DND-41 (cell line): ENCODE data around the gene ANKRD28.

Experiments
- ATAC-seq: fragments of 200-7000 bp; cut with Tn5 transposase; 3 replicates; pipeline ENCODE4 v1.9.1; 2021; ENCODE audit warnings: low read depth; ENCODE audit not compliant: insufficient read depth
- DNase-seq: peaks from one replicate; pipeline ENCODE4 v3.0.0-alpha.2; 2020
- H2AFZ ChIP-seq: 2 replicates; pipeline ENCODE4 v1.6.0; 2012; ENCODE audit warnings: low read depth, low read length
- H3K27ac ChIP-seq: 2 replicates; pipeline ENCODE4 v1.5.1; 2012; ENCODE audit warnings: low read length, inconsistent platforms
- H3K27me3 ChIP-seq: fragments of 200-600 bp; sonication (generic); 2 replicates; pipeline ENCODE4 v1.6.0; 2012; ENCODE audit warnings: low read length, mild to moderate bottlenecking, inconsistent platforms; ENCODE audit not compliant: insufficient read depth, poor library complexity
- H3K36me3 ChIP-seq: 2 replicates; pipeline ENCODE4 v1.5.1; 2012; ENCODE audit warnings: low read length, inconsistent platforms; ENCODE audit not compliant: insufficient read depth
- H3K4me1 ChIP-seq: 2 replicates; pipeline ENCODE4 v1.5.1; 2012; ENCODE audit warnings: mild to moderate bottlenecking, low read length; ENCODE audit not compliant: insufficient read depth
- H3K4me2 ChIP-seq: 2 replicates; pipeline ENCODE4 v1.6.0; 2012; ENCODE audit warnings: mild to moderate bottlenecking, moderate library complexity, low read length, inconsistent platforms; ENCODE audit not compliant: insufficient read depth
- H3K4me3 ChIP-seq, 2 experiments: fragments of 200-600 bp in 1 of 2; shearing (Covaris generic) in 1 of 2; 2 replicates each; pipeline ENCODE4 v1.5.1; 2012 to 2016; ENCODE audit warnings: inconsistent platforms in 2 of 2, low read length in 2 of 2, mild to moderate bottlenecking in 2 of 2, low read depth in 1 of 2, moderate library complexity in 1 of 2
- H3K79me2 ChIP-seq: 2 replicates; pipeline ENCODE4 v1.6.0; 2012; ENCODE audit warnings: low read length, inconsistent platforms; ENCODE audit not compliant: insufficient read depth
- H3K9ac ChIP-seq: 2 replicates; pipeline ENCODE4 v1.6.0; 2012; ENCODE audit warnings: low read depth, mild to moderate bottlenecking, inconsistent platforms, low read length, moderate library complexity
- H3K9me3 ChIP-seq: 2 replicates; pipeline ENCODE4 v1.5.1; 2012; ENCODE audit warnings: low read length, moderate library complexity, mild to moderate bottlenecking, inconsistent platforms; ENCODE audit not compliant: insufficient read depth, severe bottlenecking
- H4K20me1 ChIP-seq: 2 replicates; pipeline ENCODE4 v1.6.0; 2012; ENCODE audit warnings: low read length; ENCODE audit not compliant: insufficient read depth
- EZH2 ChIP-seq: IDR thresholded peaks from 3 replicates; pipeline ENCODE4 v1.6.1; 2012; ENCODE audit warnings: borderline replicate concordance, low read depth, mild to moderate bottlenecking, moderate library complexity, low read length, inconsistent platforms; ENCODE audit not compliant: severe bottlenecking
- TF ChIP-seq, protein P1 (sequence below): IDR thresholded peaks from 2 replicates; pipeline ENCODE4 v1.5.1; 2012; ENCODE audit warnings: borderline replicate concordance, low read length, moderate library complexity, mild to moderate bottlenecking; ENCODE audit not compliant: poor library complexity, severe bottlenecking; ENCODE audit errors: extremely low read depth

The ANKRD28 gene

DNA sequence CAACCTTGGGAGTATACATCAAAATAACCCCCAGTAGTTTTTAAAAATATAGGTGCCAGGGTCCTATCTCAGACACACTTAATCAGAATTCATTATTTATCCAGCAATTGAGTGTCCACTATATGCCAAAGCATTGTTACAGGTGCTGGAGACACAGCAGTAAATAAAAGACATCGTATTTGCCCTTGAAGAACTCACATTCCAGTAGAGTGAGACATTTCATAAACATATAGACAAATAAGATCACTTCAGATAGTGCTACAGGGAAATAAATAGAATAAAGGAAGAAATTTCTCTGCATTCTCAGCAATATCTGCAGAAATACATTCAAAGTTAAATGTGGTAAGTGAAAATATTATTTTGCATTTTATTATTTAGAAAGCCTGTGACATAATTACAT is 34.1 kb upstream of the ANKRD28 start:
- peaks cover 28% of the 10 kb centered on the region; the same call in 1 of the 2 replicates for H4K20me1 ChIP-seq

DNA sequence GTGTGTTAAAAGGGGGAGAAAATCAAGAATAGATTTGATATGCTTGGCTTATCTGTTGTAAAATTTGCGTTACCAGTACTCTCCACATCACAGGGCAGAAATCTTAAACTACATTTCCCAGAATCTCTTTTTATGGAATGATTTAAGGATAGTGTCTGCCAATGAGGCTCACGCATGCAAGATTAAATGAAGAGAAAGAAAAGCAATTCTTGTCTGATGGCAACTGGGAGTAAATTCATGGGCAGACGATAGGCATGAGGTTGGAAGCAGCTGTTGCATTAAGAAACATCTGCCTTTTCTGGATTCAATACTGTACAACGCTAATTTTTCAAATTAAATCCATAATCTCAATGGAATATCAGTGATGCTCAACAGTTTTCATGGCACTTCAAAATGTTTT is 27.2 kb upstream of the ANKRD28 start:
- H2AFZ ChIP-seq, result no peak overlapping the region
- H4K20me1 ChIP-seq, result peaks cover 7% of the 10 kb centered on the region; the same call in 1 of the 2 replicates
- peaks cover 93% of the 10 kb centered on the region for H3K79me2 ChIP-seq
- ATAC-seq (no peak), DNase-seq (no peak)
- no peak for TF ChIP-seq EZH2
- TF ChIP-seq, protein P1, sequence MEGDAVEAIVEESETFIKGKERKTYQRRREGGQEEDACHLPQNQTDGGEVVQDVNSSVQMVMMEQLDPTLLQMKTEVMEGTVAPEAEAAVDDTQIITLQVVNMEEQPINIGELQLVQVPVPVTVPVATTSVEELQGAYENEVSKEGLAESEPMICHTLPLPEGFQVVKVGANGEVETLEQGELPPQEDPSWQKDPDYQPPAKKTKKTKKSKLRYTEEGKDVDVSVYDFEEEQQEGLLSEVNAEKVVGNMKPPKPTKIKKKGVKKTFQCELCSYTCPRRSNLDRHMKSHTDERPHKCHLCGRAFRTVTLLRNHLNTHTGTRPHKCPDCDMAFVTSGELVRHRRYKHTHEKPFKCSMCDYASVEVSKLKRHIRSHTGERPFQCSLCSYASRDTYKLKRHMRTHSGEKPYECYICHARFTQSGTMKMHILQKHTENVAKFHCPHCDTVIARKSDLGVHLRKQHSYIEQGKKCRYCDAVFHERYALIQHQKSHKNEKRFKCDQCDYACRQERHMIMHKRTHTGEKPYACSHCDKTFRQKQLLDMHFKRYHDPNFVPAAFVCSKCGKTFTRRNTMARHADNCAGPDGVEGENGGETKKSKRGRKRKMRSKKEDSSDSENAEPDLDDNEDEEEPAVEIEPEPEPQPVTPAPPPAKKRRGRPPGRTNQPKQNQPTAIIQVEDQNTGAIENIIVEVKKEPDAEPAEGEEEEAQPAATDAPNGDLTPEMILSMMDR, result no peak
- H3K27ac ChIP-seq, result no peak overlapping the region
- no peaks in the 10 kb centered on the region for H3K36me3 ChIP-seq
- H3K4me3 ChIP-seq, result no peak overlapping the region
- H3K4me1 ChIP-seq, result peaks cover 23% of the 10 kb centered on the region
- no peak overlapping the region for H3K9ac ChIP-seq
- no peak overlapping the region for H3K4me2 ChIP-seq
- no peaks in the 10 kb centered on the region for H3K27me3 ChIP-seq
- no peaks in the 10 kb centered on the region for H3K9me3 ChIP-seq

More for the DNA sequence above, 34.1 kb upstream of the ANKRD28 start:
- H3K4me2 ChIP-seq, result no peak overlapping the region
- no peak overlapping the region for H3K4me3 ChIP-seq
- H3K4me1 ChIP-seq, result no peaks in the 10 kb centered on the region
- no peaks in the 10 kb centered on the region for H3K9me3 ChIP-seq
- peaks cover 94% of the 10 kb centered on the region for H3K79me2 ChIP-seq
- H3K27me3 ChIP-seq, result no peaks in the 10 kb centered on the region
- H3K36me3 ChIP-seq, result no peaks in the 10 kb centered on the region
- no peak overlapping the region for H3K9ac ChIP-seq
- H2AFZ ChIP-seq, result no peak overlapping the region
- no peak overlapping the region for H3K27ac ChIP-seq
- no peak for DNase-seq
- TF ChIP-seq, protein P1, result no peak
- TF ChIP-seq EZH2, result no peak
- no peak for ATAC-seq

DNA sequence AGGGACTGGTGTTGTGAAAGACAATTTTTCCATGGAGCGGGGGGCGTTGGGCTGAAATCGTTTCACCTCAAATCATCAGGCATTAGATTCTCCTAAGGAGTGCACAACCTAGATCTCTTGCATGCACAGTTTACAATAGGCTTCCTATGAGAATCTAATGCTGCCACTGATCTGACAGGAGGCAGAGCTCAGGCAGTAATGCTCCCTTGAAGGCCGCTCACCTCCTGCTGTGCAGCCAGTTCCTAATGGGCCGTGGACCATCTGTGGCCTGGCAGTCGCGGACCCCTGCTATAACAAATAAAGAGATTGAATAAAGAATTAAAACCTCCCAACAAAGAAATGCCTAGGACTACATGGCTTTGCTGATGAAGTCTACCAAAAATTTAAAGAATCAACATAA is 25.3 kb upstream of the ANKRD28 start:
- Histone ChIP-seq H3K27me3 (no peaks in the 10 kb centered on the region), H3K36me3 (no peaks in the 10 kb centered on the region), H3K9me3 (no peaks in the 10 kb centered on the region), H4K20me1 (peaks cover 7% of the 10 kb centered on the region; the same call in 1 of the 2 replicates), H3K27ac (no peak overlapping the region), H3K4me3 (no peak overlapping the region), H3K4me2 (no peak overlapping the region), H2AFZ (no peak overlapping the region), H3K79me2 (peaks cover 96% of the 10 kb centered on the region), H3K4me1 (peaks cover 33% of the 10 kb centered on the region), H3K9ac (no peak overlapping the region)
- ATAC-seq, result no peak
- TF ChIP-seq, protein P1, result no peak
- TF ChIP-seq EZH2, result no peak
- no peak for DNase-seq

DNA sequence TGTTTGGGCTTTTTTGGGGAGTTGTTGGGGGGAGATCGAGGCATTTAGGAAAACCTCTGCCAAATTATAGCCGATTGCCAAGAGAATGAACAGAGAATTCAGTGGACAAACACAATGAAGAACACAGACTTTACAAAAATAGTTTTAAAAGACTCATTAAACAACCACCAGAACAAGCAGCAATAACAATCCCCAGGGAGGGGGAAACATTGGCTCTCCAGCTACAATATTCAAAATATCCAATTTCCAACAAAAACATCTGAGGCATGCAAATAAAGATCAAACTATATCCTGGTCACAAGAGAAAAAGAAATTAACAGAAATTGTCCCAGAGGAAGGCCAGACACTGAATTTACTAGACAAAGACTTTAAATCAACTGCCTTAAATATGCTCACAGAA is 24.5 kb upstream of the ANKRD28 start:
- no peak for TF ChIP-seq EZH2
- Histone ChIP-seq H3K4me3 (no peak overlapping the region), H3K79me2 (peaks cover 97% of the 10 kb centered on the region), H3K4me2 (no peak overlapping the region), H3K4me1 (peaks cover 36% of the 10 kb centered on the region), H3K36me3 (no peaks in the 10 kb centered on the region), H3K9ac (no peak overlapping the region), H3K27me3 (no peaks in the 10 kb centered on the region), H3K9me3 (no peaks in the 10 kb centered on the region), H2AFZ (no peak overlapping the region), H4K20me1 (peaks cover 7% of the 10 kb centered on the region; the same call in 1 of the 2 replicates), H3K27ac (no peak overlapping the region)
- DNase-seq (no peak), ATAC-seq (no peak)
